ENCODE measurements around the gene TROAP.
"Not testable (repeated sequence)": the region's sequence is repeated elsewhere in the genome, so short reads cannot be mapped to it uniquely, and the experiment has no call there.

Gene TROAP

GRCh38 chr12:49282740-49283375 lies 40.2 kb upstream of the TROAP start:
- not testable (repeated sequence) for H3K4me1 ChIP-seq (ENCODE audit: control insufficient read depth in 5 of 5, insufficient read depth in 5 of 5, low read length in 5 of 5); H3K9me3 ChIP-seq (ENCODE audit: control insufficient read depth in 5 of 5, low read length in 5 of 5); H3K4me3 ChIP-seq (ENCODE audit: low read depth in 1 of 5, low read length in 5 of 5); H3K27me3 ChIP-seq (ENCODE audit: control insufficient read depth in 5 of 5, insufficient read depth in 4 of 5, low read length in 5 of 5); H3K36me3 ChIP-seq (ENCODE audit: control insufficient read depth in 5 of 5, insufficient read depth in 5 of 5, low read length in 5 of 5); H3K9ac ChIP-seq (ENCODE audit: low read length in 5 of 5); H3K27ac ChIP-seq (ENCODE audit: low read depth, low read length)

GRCh38 chr12:49283541-49284429 lies 39.3 kb upstream of the TROAP start:
- Histone ChIP-seq H3K4me1 (ENCODE audit: control insufficient read depth in 5 of 5, insufficient read depth in 5 of 5, low read length in 5 of 5) (peaks cover 0 to 5% (median 3%) of the 10 kb centered on the region in 5 donors), H3K27me3 (ENCODE audit: control insufficient read depth in 5 of 5, insufficient read depth in 4 of 5, low read length in 5 of 5) (peaks cover 3 to 16% (median 11%) of the 10 kb centered on the region in 5 donors)

GRCh38 chr12:49284672-49285071 lies 38.4 kb upstream of the TROAP start:
- H3K27me3 ChIP-seq (ENCODE audit: control insufficient read depth in 5 of 5, insufficient read depth in 4 of 5, low read length in 5 of 5) = peaks cover 3 to 22% (median 11%) of the 10 kb centered on the region in 5 donors

More at GRCh38 chr12:49283541-49284429, 39.3 kb upstream of the TROAP start:
- Histone ChIP-seq H3K4me3 (ENCODE audit: low read depth in 1 of 5, low read length in 5 of 5) (no peak overlapping the region), H3K9ac (ENCODE audit: low read length in 5 of 5) (no peak overlapping the region), H3K36me3 (ENCODE audit: control insufficient read depth in 5 of 5, insufficient read depth in 5 of 5, low read length in 5 of 5) (no peaks in the 10 kb centered on the region), H3K27ac (ENCODE audit: low read depth, low read length) (no peak overlapping the region), H3K9me3 (ENCODE audit: control insufficient read depth in 5 of 5, low read length in 5 of 5) (no peaks in the 10 kb centered on the region)

GRCh38 chr12:49287876-49288275 lies 35.2 kb upstream of the TROAP start:
- Histone ChIP-seq H3K4me1 (ENCODE audit: control insufficient read depth in 5 of 5, insufficient read depth in 5 of 5, low read length in 5 of 5) (peaks cover 0 to 2% (median 2%) of the 10 kb centered on the region in 5 donors), H3K4me3 (ENCODE audit: low read depth in 1 of 5, low read length in 5 of 5) (no peak overlapping the region), H3K27ac (ENCODE audit: low read depth, low read length) (no peak overlapping the region), H3K9ac (ENCODE audit: low read length in 5 of 5) (no peak overlapping the region), H3K27me3 (ENCODE audit: control insufficient read depth in 5 of 5, insufficient read depth in 4 of 5, low read length in 5 of 5) (peaks cover 3 to 25% (median 11%) of the 10 kb centered on the region in 5 donors), H3K9me3 (ENCODE audit: control insufficient read depth in 5 of 5, low read length in 5 of 5) (no peaks in the 10 kb centered on the region), H3K36me3 (ENCODE audit: control insufficient read depth in 5 of 5, insufficient read depth in 5 of 5, low read length in 5 of 5) (no peaks in the 10 kb centered on the region)

More at GRCh38 chr12:49284672-49285071, 38.4 kb upstream of the TROAP start:
- Histone ChIP-seq H3K9ac (ENCODE audit: low read length in 5 of 5) (no peak overlapping the region), H3K27ac (ENCODE audit: low read depth, low read length) (no peak overlapping the region), H3K4me3 (ENCODE audit: low read depth in 1 of 5, low read length in 5 of 5) (no peak overlapping the region), H3K9me3 (ENCODE audit: control insufficient read depth in 5 of 5, low read length in 5 of 5) (no peaks in the 10 kb centered on the region), H3K36me3 (ENCODE audit: control insufficient read depth in 5 of 5, insufficient read depth in 5 of 5, low read length in 5 of 5) (no peaks in the 10 kb centered on the region), H3K4me1 (ENCODE audit: control insufficient read depth in 5 of 5, insufficient read depth in 5 of 5, low read length in 5 of 5) (peaks cover 0 to 5% (median 3%) of the 10 kb centered on the region in 5 donors)

- Histone ChIP-seq H3K27me3 (ENCODE audit: control insufficient read depth in 5 of 5, insufficient read depth in 4 of 5, low read length in 5 of 5) (peaks cover 5 to 25% (median 12%) of the 10 kb centered on the region in 5 donors), H3K27ac (ENCODE audit: low read depth, low read length) (no peak overlapping the region), H3K4me3 (ENCODE audit: low read depth in 1 of 5, low read length in 5 of 5) (no peak overlapping the region), H3K4me1 (ENCODE audit: control insufficient read depth in 5 of 5, insufficient read depth in 5 of 5, low read length in 5 of 5) (peaks cover 0 to 8% (median 6%) of the 10 kb centered on the region in 5 donors), H3K9ac (ENCODE audit: low read length in 5 of 5) (no peak overlapping the region), H3K9me3 (ENCODE audit: control insufficient read depth in 5 of 5, low read length in 5 of 5) (no peaks in the 10 kb centered on the region), H3K36me3 (ENCODE audit: control insufficient read depth in 5 of 5, insufficient read depth in 5 of 5, low read length in 5 of 5) (no peaks in the 10 kb centered on the region)
Measured at GRCh38 chr12:49288412-49288853, 34.6 kb upstream of the TROAP start.

GRCh38 chr12:49288922-49289555 lies 34.0 kb upstream of the TROAP start:
- Histone ChIP-seq H3K27me3 (ENCODE audit: control insufficient read depth in 5 of 5, insufficient read depth in 4 of 5, low read length in 5 of 5) (peaks cover 8 to 25% (median 9%) of the 10 kb centered on the region in 5 donors), H3K9me3 (ENCODE audit: control insufficient read depth in 5 of 5, low read length in 5 of 5) (no peaks in the 10 kb centered on the region), H3K4me3 (ENCODE audit: low read depth in 1 of 5, low read length in 5 of 5) (no peak overlapping the region), H3K36me3 (ENCODE audit: control insufficient read depth in 5 of 5, insufficient read depth in 5 of 5, low read length in 5 of 5) (no peaks in the 10 kb centered on the region), H3K9ac (ENCODE audit: low read length in 5 of 5) (no peak overlapping the region), H3K4me1 (ENCODE audit: control insufficient read depth in 5 of 5, insufficient read depth in 5 of 5, low read length in 5 of 5) (peaks cover 0 to 13% (median 6%) of the 10 kb centered on the region in 5 donors), H3K27ac (ENCODE audit: low read depth, low read length) (no peak overlapping the region)

- Histone ChIP-seq H3K9me3 (ENCODE audit: control insufficient read depth in 5 of 5, low read length in 5 of 5) (no peaks in the 10 kb centered on the region), H3K27ac (ENCODE audit: low read depth, low read length) (no peak overlapping the region), H3K27me3 (ENCODE audit: control insufficient read depth in 5 of 5, insufficient read depth in 4 of 5, low read length in 5 of 5) (peaks cover 29 to 56% (median 39%) of the 10 kb centered on the region in 5 donors), H3K9ac (ENCODE audit: low read length in 5 of 5) (no peak overlapping the region), H3K4me3 (ENCODE audit: low read depth in 1 of 5, low read length in 5 of 5) (no peak overlapping the region), H3K4me1 (ENCODE audit: control insufficient read depth in 5 of 5, insufficient read depth in 5 of 5, low read length in 5 of 5) (peaks cover 0 to 33% (median 29%) of the 10 kb centered on the region in 5 donors), H3K36me3 (ENCODE audit: control insufficient read depth in 5 of 5, insufficient read depth in 5 of 5, low read length in 5 of 5) (no peaks in the 10 kb centered on the region)
Measured at GRCh38 chr12:49292729-49293055, 30.4 kb upstream of the TROAP start.

- Histone ChIP-seq H3K9ac (ENCODE audit: low read length in 5 of 5) (no peak overlapping the region), H3K27me3 (ENCODE audit: control insufficient read depth in 5 of 5, insufficient read depth in 4 of 5, low read length in 5 of 5) (peaks cover 35 to 57% (median 42%) of the 10 kb centered on the region in 5 donors), H3K4me1 (ENCODE audit: control insufficient read depth in 5 of 5, insufficient read depth in 5 of 5, low read length in 5 of 5) (peaks cover under 1 to 33% (median 30%) of the 10 kb centered on the region in 5 donors), H3K4me3 (ENCODE audit: low read depth in 1 of 5, low read length in 5 of 5) (peak overlapping the region in 2 of 5 donors; percentile 10 to 27), H3K9me3 (ENCODE audit: control insufficient read depth in 5 of 5, low read length in 5 of 5) (no peaks in the 10 kb centered on the region), H3K27ac (ENCODE audit: low read depth, low read length) (no peak overlapping the region), H3K36me3 (ENCODE audit: control insufficient read depth in 5 of 5, insufficient read depth in 5 of 5, low read length in 5 of 5) (no peaks in the 10 kb centered on the region)
Measured at GRCh38 chr12:49293056-49293956, 29.7 kb upstream of the TROAP start.

- no peaks in the 10 kb centered on the region for H3K9me3 ChIP-seq (ENCODE audit: control insufficient read depth in 5 of 5, low read length in 5 of 5)
- no peaks in the 10 kb centered on the region for H3K36me3 ChIP-seq (ENCODE audit: control insufficient read depth in 5 of 5, insufficient read depth in 5 of 5, low read length in 5 of 5)
- H3K27ac ChIP-seq (ENCODE audit: low read depth, low read length) = no peak overlapping the region
- no peak overlapping the region for H3K4me3 ChIP-seq (ENCODE audit: low read depth in 1 of 5, low read length in 5 of 5)
- H3K4me1 ChIP-seq (ENCODE audit: control insufficient read depth in 5 of 5, insufficient read depth in 5 of 5, low read length in 5 of 5) = peaks cover 2 to 33% (median 30%) of the 10 kb centered on the region in 5 donors
- H3K27me3 ChIP-seq (ENCODE audit: control insufficient read depth in 5 of 5, insufficient read depth in 4 of 5, low read length in 5 of 5) = peaks cover 40 to 56% (median 48%) of the 10 kb centered on the region in 5 donors
- H3K9ac ChIP-seq (ENCODE audit: low read length in 5 of 5) = no peak overlapping the region
Measured at GRCh38 chr12:49294086-49294803, 28.8 kb upstream of the TROAP start.
